ENCODE data around the gene PLCB3.

Gene PLCB3

GRCh38 chr11:64289002-64289564 lies 37.8 kb downstream of the PLCB3 start:
- no peak for DNase-seq

- DNase-seq, result no peak
Observed at GRCh38 chr11:64290352-64291261, 39.3 kb downstream of the PLCB3 start.

- DNase-seq, result no peak
Observed at GRCh38 chr11:64291262-64291751, 40.0 kb downstream of the PLCB3 start, which contains the start of gene KCNK4. KCNK4 (plus strand) TSS chr11:64291302; CDS start chr11:64293019, 1,717 bp downstream.

DNA sequence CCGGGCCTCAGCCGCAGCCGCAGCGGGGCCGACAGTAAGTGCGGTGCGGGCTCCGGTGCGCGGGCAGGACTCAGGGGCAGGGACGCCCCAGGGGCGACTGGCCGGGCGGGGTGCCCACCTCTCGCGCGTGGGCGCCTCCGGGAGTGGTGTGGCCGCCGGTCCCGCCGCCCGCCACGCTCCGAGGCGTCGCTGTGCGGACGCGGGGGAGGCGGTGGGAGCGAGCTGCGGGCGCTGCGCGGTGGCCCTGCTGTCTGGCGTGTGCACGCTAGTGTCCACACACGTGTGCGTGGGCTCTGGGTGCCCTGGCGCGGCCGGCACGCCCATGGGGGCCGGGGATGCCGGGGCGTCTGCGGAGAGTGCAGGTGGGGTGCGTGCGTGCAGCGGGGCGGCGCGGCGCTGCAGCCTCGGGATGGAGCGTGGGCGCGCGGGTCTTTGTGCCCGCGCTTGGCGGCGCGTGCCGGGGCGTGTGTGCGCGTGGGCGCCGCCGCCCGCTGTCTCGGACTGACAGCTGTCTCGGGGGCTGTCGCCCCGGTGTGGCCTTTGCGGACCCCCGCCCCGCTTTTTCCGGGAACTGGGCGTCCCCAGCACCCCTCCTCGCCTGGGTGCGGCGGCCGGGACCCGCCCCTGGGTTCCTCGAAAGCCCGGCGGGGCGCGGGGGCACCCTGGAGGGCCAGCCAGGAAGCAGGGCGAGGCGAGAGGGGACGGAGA lies 40.6 kb downstream of the PLCB3 start:
- no peak for DNase-seq

GRCh38 chr11:64292460-64293254 lies 41.3 kb downstream of the PLCB3 start:
- no peak for DNase-seq

GRCh38 chr11:64294774-64295173 lies 43.4 kb downstream of the PLCB3 start:
- DNase-seq, result no peak

GRCh38 chr11:64295760-64296159 lies 44.4 kb downstream of the PLCB3 start:
- no peak for DNase-seq

DNA sequence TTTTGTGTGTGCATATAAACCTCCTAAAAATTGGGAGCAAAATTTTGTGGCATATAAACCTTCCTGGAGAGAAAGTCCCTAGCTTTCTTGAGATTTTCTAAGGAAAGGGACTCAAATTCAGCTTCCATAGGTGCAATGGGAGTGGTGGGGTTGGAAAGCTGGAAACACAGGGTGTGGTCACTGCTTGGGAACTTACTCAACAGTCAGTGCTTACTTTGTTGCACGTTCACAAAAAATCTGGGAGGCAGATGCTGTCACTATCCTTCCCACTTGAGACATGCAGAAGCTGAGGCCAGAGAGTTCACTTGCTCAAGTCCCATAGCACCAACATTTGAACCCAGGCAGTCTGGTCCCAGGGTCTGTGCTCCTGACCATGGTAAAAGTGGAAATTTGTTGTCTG lies 44.9 kb downstream of the PLCB3 start:
- no peak for DNase-seq

- no peak for DNase-seq
Observed at GRCh38 chr11:64296830-64297698, 45.7 kb downstream of the PLCB3 start.

DNA sequence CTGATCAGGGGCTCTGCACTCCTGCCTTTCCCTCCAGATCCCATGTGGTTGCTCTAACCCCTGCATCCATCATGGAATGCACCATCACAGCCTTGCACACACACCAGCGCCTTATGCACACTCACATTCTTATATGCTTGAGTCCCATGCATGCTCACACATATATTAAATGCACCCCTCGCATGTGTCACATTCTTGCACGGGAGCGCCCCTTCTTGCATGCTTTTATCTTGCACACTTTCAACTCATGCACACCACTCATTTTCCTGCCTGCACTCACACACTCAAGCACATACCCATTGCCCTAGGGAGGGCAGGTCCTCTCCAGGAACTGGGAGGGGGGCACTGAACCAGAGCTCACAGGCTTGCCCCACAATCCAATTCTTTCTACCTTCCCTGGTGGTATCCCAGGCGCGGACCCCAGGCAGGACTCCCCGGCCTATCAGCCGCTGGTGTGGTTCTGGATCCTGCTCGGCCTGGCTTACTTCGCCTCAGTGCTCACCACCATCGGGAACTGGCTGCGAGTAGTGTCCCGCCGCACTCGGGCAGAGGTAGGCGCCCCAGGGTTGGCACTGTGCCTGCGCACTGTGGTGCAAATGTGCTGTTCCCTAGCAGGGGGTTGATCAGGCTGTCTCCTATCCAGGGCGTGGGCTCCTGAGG lies 46.5 kb downstream of the PLCB3 start:
- DNase-seq, result no peak

DNA sequence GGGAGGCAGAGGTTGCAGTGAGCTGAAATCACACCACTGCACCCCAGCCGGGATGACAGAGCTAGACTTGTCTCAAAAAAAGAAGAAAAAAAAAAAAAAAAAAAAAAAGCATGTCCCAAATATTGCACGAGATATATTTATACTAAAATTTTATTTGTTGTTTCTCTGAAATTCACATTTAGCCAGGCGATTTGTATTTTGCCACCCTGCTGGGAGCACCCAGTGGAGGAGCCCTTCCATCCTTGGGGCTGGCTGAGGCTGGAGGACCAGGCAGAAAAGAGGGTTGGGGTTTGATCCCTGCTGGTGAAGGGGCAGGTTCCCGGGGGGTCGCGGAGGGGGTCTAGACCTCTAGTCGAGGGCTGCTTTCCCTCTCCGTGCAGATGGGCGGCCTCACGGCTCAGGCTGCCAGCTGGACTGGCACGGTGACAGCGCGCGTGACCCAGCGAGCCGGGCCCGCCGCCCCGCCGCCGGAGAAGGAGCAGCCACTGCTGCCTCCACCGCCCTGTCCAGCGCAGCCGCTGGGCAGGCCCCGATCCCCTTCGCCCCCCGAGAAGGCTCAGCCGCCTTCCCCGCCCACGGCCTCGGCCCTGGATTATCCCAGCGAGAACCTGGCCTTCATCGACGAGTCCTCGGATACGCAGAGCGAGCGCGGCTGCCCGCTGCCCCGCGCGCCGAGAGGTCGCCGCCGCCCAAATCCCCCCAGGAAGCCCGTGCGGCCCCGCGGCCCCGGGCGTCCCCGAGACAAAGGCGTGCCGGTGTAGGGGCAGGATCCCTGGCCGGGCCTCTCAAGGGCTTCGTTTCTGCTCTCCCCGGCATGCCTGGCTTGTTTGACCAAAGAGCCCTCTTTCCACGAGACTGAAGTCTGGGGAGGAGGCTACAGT lies 47.9 kb downstream of the PLCB3 start:
- DNase-seq, result no peak

- DNase-seq, result no peak
Observed at GRCh38 chr11:64299847-64300648, 48.7 kb downstream of the PLCB3 start, which contains the start of gene CATSPERZ. CATSPERZ (plus strand) TSS chr11:64300358; CDS start chr11:64300411, 53 bp downstream.

DNA sequence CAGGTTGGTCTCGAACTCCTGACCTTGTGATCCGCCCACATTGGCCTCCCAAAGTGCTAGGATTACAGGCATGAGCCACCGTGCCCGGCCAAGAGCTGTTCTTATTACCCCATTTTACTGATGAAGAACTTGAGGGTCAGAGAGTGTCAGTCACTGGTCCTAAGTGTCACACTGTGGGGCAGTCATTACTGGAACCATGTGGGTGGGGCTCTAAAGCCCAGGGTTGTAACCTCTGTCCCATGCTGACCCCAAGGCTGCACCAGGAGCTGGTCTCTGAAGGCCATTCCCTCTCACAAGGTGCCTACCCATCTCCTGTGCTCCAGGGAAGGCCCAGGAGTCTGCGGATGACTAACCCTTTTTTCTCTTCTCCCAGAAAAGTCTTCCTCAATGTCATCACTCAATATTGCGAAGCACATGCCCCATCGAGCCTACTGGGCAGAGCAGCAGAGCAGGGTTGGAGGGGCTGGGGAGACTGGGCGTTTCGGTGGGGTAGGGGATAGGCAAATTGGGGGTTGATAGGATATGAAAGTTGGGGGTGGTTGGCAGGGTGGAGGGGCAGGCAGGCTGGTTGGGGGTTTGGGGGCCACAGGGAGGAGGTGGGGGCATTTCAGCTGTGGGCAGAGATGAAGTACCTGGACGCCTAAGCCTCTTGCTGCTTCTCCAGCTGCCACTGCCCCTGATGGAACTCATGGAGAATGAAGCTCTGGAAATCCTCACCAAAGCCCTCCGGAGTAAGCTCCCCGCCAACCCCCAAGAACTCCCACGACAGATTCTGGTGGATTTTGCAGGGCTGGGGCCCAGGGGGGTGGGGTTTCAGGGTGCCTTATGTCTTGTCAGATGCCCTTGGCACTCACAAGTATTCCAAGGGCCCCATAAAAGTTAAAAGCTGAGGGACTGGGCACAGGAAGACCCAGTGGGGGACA lies 52.0 kb downstream of the PLCB3 start:
- no peak for DNase-seq

DNA sequence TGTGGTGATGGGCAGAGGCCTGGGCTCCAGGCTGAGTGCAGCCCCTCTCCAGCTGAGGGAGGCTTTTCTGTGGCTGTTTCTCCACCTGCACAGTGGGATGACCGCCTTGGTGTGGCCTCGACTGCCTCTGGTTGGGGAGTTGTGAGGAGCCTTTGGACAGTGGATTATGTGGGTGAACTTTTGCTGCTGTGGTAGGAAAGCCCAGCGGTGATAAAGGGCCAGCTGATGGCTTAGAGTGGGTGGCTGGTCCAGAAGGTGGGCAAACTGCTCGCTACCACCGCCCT lies 52.6 kb downstream of the PLCB3 start:
- DNase-seq, result no peak

- peak; percentile 79 to 94 (median 90) for DNase-seq
Observed at GRCh38 chr11:64304316-64305072, 53.2 kb downstream of the PLCB3 start.

- peak; percentile 99 to 100 (median 99) for DNase-seq
Observed at GRCh38 chr11:64305075-64305690, 53.9 kb downstream of the PLCB3 start, which contains the start of gene ESRRA. ESRRA (plus strand) TSS chr11:64305524; CDS start chr11:64307180, 1,656 bp downstream.

All from T-helper 1 cell (primary cell).